Right ventricle myocardium inferior (tissue), 1 donor: ENCODE results near the gene CTTNBP2. TPM values are rescaled to one million over a fixed set of nuclear protein-coding genes. Genes with fewer than 3 reads are reported as not detected.

Source experiments
- ATAC-seq: fragments of 200-7000 bp; cut with Tn5 transposase; one replicate; pipeline ENCODE4 v1.9.1; 2020; ENCODE audit warnings: mild to moderate bottlenecking, moderate library complexity
- DNase-seq: peaks from one replicate; pipeline ENCODE4 v3.0.0; 2021; ENCODE audit errors: missing footprints
- intact Hi-C: fragments of 100-400 bp; cut with DNase I; formaldehyde crosslinking; loops from one replicate; pipeline ENCODE4 v1.11.0; 2022
- long read RNA-seq: library from polyadenylated mRNA; unstranded; transcript quantifications from one replicate; pipeline ENCODE4 v2.0.0, GENCODE V29; 2021
- total RNA-seq: library from RNA; stranded (reverse); fragmentation: NEBNext Ultra II Directional; extraction: Animal tissue kit (Norgen Biotek cat#: 25700); gene quantifications from one replicate; pipeline ENCODE4 v1.2.1, GENCODE V29; 2021
- donor health status: DM: no; HTN: yes; CAD: no; lungs with severe emphysema.

The CTTNBP2 gene, protein sequence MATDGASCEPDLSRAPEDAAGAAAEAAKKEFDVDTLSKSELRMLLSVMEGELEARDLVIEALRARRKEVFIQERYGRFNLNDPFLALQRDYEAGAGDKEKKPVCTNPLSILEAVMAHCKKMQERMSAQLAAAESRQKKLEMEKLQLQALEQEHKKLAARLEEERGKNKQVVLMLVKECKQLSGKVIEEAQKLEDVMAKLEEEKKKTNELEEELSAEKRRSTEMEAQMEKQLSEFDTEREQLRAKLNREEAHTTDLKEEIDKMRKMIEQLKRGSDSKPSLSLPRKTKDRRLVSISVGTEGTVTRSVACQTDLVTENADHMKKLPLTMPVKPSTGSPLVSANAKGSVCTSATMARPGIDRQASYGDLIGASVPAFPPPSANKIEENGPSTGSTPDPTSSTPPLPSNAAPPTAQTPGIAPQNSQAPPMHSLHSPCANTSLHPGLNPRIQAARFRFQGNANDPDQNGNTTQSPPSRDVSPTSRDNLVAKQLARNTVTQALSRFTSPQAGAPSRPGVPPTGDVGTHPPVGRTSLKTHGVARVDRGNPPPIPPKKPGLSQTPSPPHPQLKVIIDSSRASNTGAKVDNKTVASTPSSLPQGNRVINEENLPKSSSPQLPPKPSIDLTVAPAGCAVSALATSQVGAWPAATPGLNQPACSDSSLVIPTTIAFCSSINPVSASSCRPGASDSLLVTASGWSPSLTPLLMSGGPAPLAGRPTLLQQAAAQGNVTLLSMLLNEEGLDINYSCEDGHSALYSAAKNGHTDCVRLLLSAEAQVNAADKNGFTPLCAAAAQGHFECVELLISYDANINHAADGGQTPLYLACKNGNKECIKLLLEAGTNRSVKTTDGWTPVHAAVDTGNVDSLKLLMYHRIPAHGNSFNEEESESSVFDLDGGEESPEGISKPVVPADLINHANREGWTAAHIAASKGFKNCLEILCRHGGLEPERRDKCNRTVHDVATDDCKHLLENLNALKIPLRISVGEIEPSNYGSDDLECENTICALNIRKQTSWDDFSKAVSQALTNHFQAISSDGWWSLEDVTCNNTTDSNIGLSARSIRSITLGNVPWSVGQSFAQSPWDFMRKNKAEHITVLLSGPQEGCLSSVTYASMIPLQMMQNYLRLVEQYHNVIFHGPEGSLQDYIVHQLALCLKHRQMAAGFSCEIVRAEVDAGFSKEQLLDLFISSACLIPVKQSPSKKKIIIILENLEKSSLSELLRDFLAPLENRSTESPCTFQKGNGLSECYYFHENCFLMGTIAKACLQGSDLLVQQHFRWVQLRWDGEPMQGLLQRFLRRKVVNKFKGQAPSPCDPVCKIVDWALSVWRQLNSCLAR (N-terminal part only)
- 1.5 TPM for total RNA-seq
- long read RNA-seq, result 0 reads

GRCh38 chr7:117873310-117874190, at the start of gene CTTNBP2:
Gene CTTNBP2 (minus strand): TSS chr7:117873441. CDS start chr7:117873415, 26 bp downstream.
- ATAC-seq (peak; percentile 86), DNase-seq (peak; percentile 82)
- intact Hi-C loops, result no loop called here

DNA sequence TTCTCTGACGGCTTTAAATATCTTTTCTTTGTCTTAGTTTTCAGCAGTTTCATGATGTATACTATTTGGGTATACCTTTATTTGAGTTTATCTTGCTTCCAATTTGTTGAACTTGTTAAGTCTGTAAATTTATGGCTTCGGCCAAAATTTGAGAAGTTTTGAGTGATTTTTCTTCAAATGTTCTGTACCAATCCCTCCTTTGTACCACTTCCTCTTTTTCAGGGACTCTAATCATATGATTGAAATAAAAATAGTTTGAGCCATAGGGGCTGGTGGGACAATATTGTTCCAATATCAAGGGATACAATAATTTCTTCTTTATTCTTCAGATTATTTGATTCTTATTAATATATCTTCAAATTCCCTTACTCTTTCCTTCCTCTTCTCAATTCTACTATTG, 43.1 kb upstream of the CTTNBP2 start:
- intact Hi-C loops, result no loop called here
- no peak for ATAC-seq
- no peak for DNase-seq

DNA sequence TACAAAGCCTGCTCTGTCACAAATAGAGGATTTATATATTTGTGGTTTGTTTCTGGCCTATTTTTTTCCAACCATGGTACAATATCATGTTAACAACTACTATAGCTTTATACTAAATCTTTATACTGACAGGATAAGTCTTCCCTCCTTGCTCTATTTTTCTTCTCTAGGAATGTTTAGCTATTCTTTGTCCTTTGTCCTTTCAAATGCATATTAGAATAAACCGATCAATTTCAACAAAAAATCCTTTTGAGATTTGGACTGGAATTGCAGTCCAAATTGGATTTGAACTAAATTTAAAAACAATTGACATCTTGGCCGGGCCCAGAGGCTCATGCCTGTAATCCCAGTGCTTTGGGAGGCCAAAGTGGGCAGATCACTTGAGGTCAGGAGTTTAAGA, 39.2 kb upstream of the CTTNBP2 start:
- intact Hi-C loops, result no loop called here
- no peak for ATAC-seq
- no peak for DNase-seq

DNA sequence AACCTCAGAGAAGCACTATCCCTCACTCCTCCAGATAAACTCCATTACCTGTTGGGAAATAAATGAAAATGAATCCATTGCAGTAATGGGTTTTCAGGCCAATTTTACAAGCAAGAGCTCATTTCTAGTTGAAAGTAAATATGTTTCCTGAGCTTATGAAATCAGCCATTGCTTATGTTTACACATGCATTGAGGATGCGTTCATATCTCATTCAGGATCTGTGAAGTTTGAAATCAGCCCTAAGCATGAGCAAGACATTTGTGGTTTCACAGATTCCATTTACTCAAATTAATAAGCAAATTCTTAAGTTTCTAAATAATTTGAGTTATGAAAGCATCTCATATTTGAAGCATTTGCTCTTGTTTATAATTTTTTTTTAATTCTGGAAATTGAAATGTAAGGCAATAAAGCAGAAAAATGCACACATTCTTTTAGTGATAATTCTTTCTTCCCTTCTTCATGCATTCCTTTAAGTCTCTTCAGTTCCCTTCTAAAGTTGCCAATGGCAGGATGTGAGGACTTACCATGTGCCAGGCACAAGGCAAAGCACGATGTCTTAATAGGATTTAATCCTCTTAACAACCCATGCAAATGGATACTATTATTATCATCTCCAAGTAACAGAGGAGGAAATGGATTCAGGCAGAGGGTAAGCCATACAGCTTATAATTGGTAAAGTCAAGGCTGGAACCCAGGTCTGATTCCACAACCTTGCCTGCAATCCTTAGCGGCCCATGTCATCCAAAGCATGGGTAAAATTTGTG, 35.0 kb upstream of the CTTNBP2 start:
- ATAC-seq (no peak), DNase-seq (no peak)
- intact Hi-C loops, result no loop called here

- ATAC-seq (no peak), DNase-seq (no peak)
- intact Hi-C loops, result no loop called here
These were observed 33.9 kb upstream of the CTTNBP2 start for GRCh38 chr7:117907049-117907640.

DNA sequence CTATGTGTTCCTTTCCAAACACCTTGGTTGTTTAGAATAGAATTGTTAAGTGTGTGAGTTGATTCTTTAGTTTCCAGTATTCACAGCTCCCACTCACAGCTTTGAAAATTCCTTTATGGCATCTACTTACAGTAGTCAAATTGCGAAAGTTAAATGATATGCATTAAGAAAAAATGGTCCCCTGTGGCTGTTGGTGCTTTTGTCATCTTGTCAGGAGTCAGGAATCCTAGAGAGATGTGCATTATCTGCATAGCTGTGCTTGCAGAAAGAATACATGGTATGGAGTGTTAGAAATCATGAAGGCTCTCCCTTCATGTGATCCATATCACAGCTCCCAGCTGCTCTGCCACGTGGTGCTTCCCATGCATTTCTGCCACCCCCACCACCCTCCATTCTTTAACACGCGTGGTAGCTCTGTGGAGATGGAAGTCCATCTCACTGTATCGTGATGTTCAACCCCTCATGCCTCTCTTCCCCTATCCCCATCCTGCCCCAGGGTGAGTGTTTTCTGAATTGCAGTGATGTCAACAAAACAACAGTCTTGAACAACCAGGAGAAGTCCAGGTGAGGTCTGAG, 29.2 kb upstream of the CTTNBP2 start:
- intact Hi-C loops, result no loop called here
- ATAC-seq, result no peak

GRCh38 chr7:117901089-117901797, 28.0 kb upstream of the CTTNBP2 start:
- no peak for DNase-seq
- no peak for ATAC-seq
- intact Hi-C loops, result no loop called here

More for the DNA sequence above, 29.2 kb upstream of the CTTNBP2 start:
- DNase-seq, result no peak

DNA sequence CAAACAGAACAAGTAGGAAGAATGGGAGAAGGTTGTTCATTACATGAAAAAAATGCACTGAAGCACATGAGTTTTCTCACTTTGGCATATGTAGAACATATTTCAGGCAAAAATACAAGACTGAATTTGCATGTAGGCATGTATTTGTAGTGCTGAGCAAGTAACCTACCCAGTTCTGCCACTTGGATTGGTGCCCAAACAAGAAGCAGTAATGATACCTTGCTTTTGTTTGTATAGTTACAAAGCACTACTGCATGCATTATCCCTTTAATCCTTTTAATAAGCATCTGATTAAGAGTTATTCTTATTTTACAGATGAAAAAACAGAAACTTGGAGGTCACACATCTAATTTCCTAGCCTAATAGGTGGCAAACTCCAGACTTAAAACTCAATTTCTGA, 23.1 kb upstream of the CTTNBP2 start:
- intact Hi-C loops, result no loop called here
- ATAC-seq (no peak), DNase-seq (no peak)

DNA sequence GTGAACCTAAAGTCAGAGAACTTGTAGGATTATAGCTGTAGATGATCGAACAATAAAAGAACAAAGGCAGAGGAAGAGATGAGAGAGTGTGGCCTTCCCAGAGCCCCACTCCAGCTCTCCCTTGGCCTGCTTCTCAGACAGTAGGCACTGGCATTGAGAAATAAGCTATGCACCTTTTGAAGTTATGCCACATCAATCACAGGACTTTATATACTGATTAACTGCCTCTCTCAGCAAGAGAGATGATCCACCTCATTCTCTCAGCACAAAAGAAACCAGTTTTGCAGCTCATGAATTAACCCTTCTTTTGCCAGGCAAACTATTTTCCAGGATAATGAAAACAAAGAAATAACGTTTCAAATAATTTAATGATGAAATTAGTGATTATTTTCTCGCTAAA, 22.0 kb upstream of the CTTNBP2 start:
- no peak for ATAC-seq
- DNase-seq, result no peak
- intact Hi-C loops, result no loop called here

DNA sequence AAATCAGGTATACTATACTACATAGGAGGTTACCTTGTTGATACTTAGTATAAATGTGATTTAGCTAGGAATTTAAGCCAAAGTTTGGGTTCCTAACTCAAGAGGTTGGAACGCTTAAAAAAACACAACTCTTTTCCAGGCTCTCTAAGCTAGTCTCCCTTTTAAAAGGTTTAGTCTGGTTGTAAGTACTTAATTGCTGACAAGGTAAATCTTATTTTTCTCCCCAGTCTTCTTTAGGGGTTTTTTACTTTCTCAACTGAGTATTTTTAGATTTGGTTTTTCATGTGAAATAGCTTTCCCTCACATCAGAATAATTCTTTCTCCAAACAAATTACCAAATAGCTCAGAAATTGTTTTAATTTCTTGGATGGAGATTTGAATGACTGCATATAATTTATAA, 20.8 kb upstream of the CTTNBP2 start:
- ATAC-seq (no peak), DNase-seq (no peak)
- intact Hi-C loops, result no loop called here

DNA sequence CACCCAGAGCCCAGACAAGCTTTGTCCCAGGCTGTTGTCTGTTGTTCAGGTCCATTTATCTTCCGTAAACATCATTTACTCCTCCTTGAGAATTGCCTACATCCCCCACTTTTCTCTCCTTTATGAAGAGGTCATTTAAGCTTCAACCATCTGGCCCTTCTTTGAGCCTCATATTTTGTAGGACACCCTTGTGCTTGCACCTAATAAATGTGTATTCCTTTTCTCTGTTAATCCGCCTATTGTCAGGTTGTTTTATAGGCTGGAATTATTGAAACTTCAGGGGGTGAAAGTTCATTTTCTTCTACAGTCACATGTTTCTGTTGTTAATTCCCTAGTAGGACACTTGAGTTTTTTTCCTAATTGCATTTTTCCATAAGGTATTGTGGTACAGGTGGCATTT, 19.6 kb upstream of the CTTNBP2 start:
- no peak for DNase-seq
- ATAC-seq, result no peak
- intact Hi-C loops, result no loop called here

- DNase-seq, result no peak
- ATAC-seq, result no peak
- intact Hi-C loops, result no loop called here
These were observed 16.4 kb upstream of the CTTNBP2 start for GRCh38 chr7:117889611-117890010.

GRCh38 chr7:117888627-117889026, 15.4 kb upstream of the CTTNBP2 start:
- DNase-seq, result no peak
- no peak for ATAC-seq
- intact Hi-C loops, result no loop called here

- intact Hi-C loops, result no loop called here
- ATAC-seq (no peak), DNase-seq (no peak)
These were observed 9.4 kb upstream of the CTTNBP2 start for GRCh38 chr7:117882594-117882993.

DNA sequence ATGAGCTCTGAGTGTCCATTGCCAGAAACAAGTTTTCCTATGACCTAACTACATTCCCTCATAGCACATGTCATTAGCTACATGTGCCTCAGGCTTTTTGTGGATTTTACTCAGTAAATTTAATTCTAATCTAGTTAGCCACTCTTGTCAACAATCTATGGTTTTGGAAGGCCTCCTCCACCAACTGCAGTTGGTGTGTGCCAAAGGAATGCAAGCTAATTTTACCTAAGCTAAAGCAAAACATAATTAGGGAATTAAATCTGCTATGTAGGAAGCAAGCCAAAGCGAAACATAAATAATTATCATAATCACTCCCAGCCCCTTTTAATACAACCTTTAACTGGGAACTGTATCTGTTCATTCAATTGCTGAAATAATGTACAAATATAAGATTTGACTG, 3.5 kb upstream of the CTTNBP2 start:
- intact Hi-C loops, result no loop called here
- ATAC-seq, result no peak
- no peak for DNase-seq

GRCh38 chr7:117875566-117875965, 2.3 kb upstream of the CTTNBP2 start:
- intact Hi-C loops, result no loop called here
- ATAC-seq, result no peak
- DNase-seq, result no peak
